Loucy (cell line): Measurements from ENCODE around the gene LRRC53.

Experiments
- H2AFZ ChIP-seq: fragments of 200-600 bp; sonication (generic); 2 replicates; pipeline ENCODE4 v1.6.0; 2016; ENCODE audit warnings: antibody characterized with exemption, mild to moderate bottlenecking, low read length, moderate library complexity
- H3F3A ChIP-seq: fragments of 200-600 bp; 2 replicates; pipeline ENCODE4 v1.6.0; 2016; ENCODE audit warnings: antibody characterized with exemption, low read depth, mild to moderate bottlenecking
- H3K27me3 ChIP-seq: fragments of 200-600 bp; sonication (generic); 2 replicates; pipeline ENCODE4 v1.6.1; 2014; ENCODE audit warnings: low read length, mild to moderate bottlenecking; ENCODE audit not compliant: insufficient read depth, poor library complexity, severe bottlenecking
- H3K36me3 ChIP-seq: fragments of 200-600 bp; sonication (generic); 2 replicates; pipeline ENCODE4 v1.6.1; 2016; ENCODE audit warnings: low read length; ENCODE audit not compliant: insufficient read depth
- H3K4me1 ChIP-seq: fragments of 200-600 bp; sonication (generic); 2 replicates; pipeline ENCODE4 v1.5.1; 2014; ENCODE audit warnings: low read length, mild to moderate bottlenecking; ENCODE audit not compliant: insufficient read depth, poor library complexity, severe bottlenecking
- H3K4me2 ChIP-seq: fragments of 200-600 bp; sonication (generic); 2 replicates; pipeline ENCODE4 v1.6.0; 2014; ENCODE audit warnings: antibody characterized with exemption, low read length, low read depth, mild to moderate bottlenecking; ENCODE audit not compliant: poor library complexity, severe bottlenecking
- H3K4me3 ChIP-seq: fragments of 200-600 bp; sonication (generic); 2 replicates; pipeline ENCODE4 v1.5.1; 2014; ENCODE audit warnings: low read length, mild to moderate bottlenecking, mixed read lengths; ENCODE audit not compliant: poor library complexity, severe bottlenecking
- H3K79me2 ChIP-seq: fragments of 200-600 bp; sonication (generic); 2 replicates; pipeline ENCODE4 v1.6.1; 2014; ENCODE audit warnings: low read length; ENCODE audit not compliant: insufficient read depth
- H3K9ac ChIP-seq: fragments of 200-600 bp; sonication (generic); 2 replicates; pipeline ENCODE4 v1.6.0; 2014; ENCODE audit warnings: mild to moderate bottlenecking, low read depth, low read length, moderate library complexity; ENCODE audit not compliant: poor library complexity, severe bottlenecking
- H3K9me2 ChIP-seq: fragments of 200-600 bp; sonication (generic); replicated peaks from 2 replicates; pipeline ENCODE4 v1.6.1; 2016; ENCODE audit warnings: low read depth, low read length, mixed read lengths
- H3K9me3 ChIP-seq: fragments of 200-600 bp; sonication (generic); 2 replicates; pipeline ENCODE4 v1.6.1; 2014; ENCODE audit warnings: mild to moderate bottlenecking, antibody characterized with exemption, low read length, low read depth; ENCODE audit not compliant: insufficient read depth
- H4K20me1 ChIP-seq: fragments of 200-600 bp; sonication (generic); 2 replicates; pipeline ENCODE4 v1.6.0; 2014; ENCODE audit warnings: antibody characterized with exemption, low read length, mild to moderate bottlenecking; ENCODE audit not compliant: insufficient read depth, poor library complexity, severe bottlenecking
- EZH2phosphoT487 ChIP-seq: fragments of 200-600 bp; IDR thresholded peaks from 2 replicates; pipeline ENCODE4 v1.6.1; 2018; ENCODE audit warnings: antibody characterized with exemption, mild to moderate bottlenecking, moderate library complexity, borderline replicate concordance
- TF ChIP-seq, protein P1 (sequence below): fragments of 200-600 bp; sonication (generic); conservative IDR thresholded peaks from 2 replicates; pipeline ENCODE4 v1.5.1; 2014; ENCODE audit warnings: mild to moderate bottlenecking, antibody characterized with exemption, low read length

The LRRC53 gene

DNA sequence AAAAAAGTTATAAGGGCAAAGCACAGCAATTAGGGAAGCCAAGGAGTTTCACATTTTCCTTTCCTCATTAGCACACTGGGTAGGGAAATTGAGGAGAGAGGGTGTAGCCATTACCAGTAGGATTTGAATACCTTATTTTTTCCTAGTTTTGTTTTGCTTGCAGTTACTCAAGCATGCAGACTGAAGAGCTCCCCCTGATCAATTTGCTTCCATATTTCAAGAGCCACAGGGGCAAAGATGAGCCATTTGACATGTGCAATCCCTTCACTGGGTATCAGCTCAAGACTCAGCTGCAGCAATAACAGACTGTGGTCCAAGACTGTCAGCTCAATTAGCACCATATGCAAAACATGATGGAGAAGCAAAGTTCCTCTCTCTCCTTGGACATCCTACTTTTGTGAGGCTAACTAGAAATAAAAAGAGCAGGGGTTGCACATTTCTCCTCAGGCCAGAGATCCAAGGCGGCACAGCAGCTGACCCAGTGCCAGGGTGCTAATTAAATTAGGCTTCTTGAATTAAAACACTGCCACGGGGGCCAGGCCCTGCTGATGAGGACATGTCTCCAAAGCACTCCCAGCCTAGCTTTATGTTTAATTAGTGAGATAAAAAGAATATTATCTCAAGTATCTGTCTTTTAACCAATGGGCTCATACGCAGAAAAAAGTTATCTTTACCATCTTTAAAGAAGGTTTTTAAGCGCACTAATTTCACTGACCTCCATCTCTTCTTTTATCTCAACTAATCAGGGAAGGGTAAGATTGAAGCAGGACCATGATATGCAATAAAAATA, 36.7 kb upstream of the LRRC53 start:
- Histone ChIP-seq H3K9ac (no peak overlapping the region), H3K4me1 (no peaks in the 10 kb centered on the region), H2AFZ (no peak overlapping the region), H3K4me2 (no peak overlapping the region), H3K9me3 (no peaks in the 10 kb centered on the region), H3F3A (no peaks in the 10 kb centered on the region), H3K79me2 (no peaks in the 10 kb centered on the region), H3K36me3 (no peaks in the 10 kb centered on the region), H4K20me1 (no peaks in the 10 kb centered on the region), H3K27me3 (no peaks in the 10 kb centered on the region), H3K9me2 (no peaks in the 10 kb centered on the region), H3K4me3 (no peak overlapping the region)
- TF ChIP-seq, protein P1, sequence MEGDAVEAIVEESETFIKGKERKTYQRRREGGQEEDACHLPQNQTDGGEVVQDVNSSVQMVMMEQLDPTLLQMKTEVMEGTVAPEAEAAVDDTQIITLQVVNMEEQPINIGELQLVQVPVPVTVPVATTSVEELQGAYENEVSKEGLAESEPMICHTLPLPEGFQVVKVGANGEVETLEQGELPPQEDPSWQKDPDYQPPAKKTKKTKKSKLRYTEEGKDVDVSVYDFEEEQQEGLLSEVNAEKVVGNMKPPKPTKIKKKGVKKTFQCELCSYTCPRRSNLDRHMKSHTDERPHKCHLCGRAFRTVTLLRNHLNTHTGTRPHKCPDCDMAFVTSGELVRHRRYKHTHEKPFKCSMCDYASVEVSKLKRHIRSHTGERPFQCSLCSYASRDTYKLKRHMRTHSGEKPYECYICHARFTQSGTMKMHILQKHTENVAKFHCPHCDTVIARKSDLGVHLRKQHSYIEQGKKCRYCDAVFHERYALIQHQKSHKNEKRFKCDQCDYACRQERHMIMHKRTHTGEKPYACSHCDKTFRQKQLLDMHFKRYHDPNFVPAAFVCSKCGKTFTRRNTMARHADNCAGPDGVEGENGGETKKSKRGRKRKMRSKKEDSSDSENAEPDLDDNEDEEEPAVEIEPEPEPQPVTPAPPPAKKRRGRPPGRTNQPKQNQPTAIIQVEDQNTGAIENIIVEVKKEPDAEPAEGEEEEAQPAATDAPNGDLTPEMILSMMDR = no peak
- TF ChIP-seq EZH2phosphoT487 = no peak

DNA sequence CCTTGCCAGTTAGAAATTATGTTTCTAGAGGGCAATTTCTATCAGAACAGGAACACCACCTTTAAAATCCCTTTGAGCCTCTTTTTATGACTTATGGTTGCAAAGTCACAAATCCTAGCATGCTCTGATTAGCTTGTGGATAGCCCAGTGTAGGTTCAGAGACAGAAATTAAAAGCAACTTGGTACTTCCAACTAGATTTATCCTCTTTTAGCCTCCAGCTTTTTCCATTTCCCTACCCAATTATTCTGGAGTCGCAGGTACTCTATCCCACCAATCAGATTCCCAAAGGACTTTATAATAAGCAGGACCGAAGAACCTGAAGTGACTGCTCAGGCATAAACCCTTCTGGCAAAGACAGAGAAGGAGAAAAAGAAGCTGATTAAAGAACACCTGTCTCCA, 33.4 kb upstream of the LRRC53 start:
- H3K27me3 ChIP-seq = no peaks in the 10 kb centered on the region
- no peaks in the 10 kb centered on the region for H3K36me3 ChIP-seq
- H3F3A ChIP-seq = no peaks in the 10 kb centered on the region
- no peak overlapping the region for H3K9ac ChIP-seq
- H2AFZ ChIP-seq = no peak overlapping the region
- H3K9me3 ChIP-seq = no peaks in the 10 kb centered on the region
- no peaks in the 10 kb centered on the region for H3K4me1 ChIP-seq
- no peaks in the 10 kb centered on the region for H4K20me1 ChIP-seq
- H3K79me2 ChIP-seq = no peaks in the 10 kb centered on the region
- no peak for TF ChIP-seq EZH2phosphoT487
- TF ChIP-seq, protein P1 = no peak
- no peak overlapping the region for H3K4me2 ChIP-seq
- no peaks in the 10 kb centered on the region for H3K9me2 ChIP-seq
- no peak overlapping the region for H3K4me3 ChIP-seq

DNA sequence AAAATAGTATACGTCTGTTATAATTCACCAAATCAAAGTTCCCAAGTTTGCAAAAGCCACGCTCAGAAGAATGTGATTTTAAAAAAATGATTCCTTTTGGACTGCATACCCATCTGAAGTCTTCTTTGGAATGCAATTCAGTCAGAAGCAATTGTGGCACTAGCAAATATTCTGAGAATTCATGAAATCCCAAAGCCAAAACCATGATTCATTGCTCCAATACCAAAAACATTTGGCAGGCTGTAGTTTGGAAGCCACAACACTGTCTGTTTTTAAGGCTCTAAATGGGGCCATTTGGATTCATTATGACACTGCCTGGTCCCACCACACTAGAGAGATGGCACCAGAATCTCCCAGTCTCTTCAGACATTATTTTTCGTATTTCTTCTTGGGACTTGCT, 21.8 kb upstream of the LRRC53 start:
- no peaks in the 10 kb centered on the region for H3K36me3 ChIP-seq
- TF ChIP-seq, protein P1 = no peak
- no peak for TF ChIP-seq EZH2phosphoT487
- H3K9me2 ChIP-seq = no peaks in the 10 kb centered on the region
- H3K4me1 ChIP-seq = no peaks in the 10 kb centered on the region
- H2AFZ ChIP-seq = no peak overlapping the region
- no peak overlapping the region for H3K4me2 ChIP-seq
- no peaks in the 10 kb centered on the region for H3K27me3 ChIP-seq
- no peak overlapping the region for H3K4me3 ChIP-seq
- H3F3A ChIP-seq = no peaks in the 10 kb centered on the region
- H3K9ac ChIP-seq = no peak overlapping the region
- no peaks in the 10 kb centered on the region for H3K9me3 ChIP-seq
- no peaks in the 10 kb centered on the region for H4K20me1 ChIP-seq
- no peaks in the 10 kb centered on the region for H3K79me2 ChIP-seq
